ENCODE measurements around the gene B3GNT3.
"Not testable (repeated sequence)": the region's sequence is repeated elsewhere in the genome, so short reads cannot be mapped to it uniquely, and the experiment has no call there.

B3GNT3 gene

GRCh38 chr19:17795495-17795856 lies 538 bp downstream of the B3GNT3 start:
- no peak for DNase-seq (ENCODE audit: low read depth)
- no peak overlapping the region for H3K4me3 ChIP-seq (ENCODE audit: low read depth, low read length)

DNA sequence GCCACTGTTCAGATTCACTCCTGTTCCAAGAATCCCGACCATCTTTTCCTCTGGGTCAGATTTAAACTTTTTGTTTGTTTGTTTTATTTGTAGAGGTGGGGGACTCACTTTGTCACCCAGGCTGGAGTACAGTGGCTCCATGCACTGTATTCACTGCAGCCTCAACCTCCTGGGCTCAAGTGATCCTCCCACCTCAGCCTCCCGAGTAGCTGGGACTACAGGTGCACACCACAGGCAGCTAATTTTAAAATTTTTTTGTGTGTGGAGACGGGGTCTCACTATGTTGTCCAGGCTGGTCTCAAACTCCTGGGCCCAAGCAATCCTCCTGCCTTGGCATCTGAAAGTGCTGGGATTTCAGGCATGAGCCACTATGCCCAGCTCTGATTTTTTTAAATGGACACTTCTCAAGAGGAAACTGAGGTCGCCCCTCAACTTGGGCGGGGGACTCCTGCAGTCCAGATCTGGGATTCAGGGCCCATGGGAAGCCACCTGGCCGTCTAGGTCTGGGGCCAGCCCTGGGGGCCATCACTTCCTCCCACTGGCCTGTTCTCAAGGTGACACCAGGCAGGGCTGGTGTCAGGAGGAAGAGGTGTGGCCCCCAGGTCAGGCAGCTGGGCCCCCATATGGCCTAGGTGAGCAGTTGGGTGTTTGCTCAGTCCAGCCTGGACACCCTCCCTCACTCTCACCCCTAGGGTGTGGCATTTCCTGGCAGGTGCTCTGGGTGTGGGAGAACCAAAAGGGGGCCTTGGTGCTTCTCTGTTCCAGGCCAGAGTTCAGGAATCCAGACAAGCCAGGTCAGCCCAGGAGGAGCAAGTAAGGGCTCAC lies 1.3 kb downstream of the B3GNT3 start:
- DNase-seq (ENCODE audit: low read depth) = no peak
- no peak overlapping the region for H3K4me3 ChIP-seq (ENCODE audit: low read depth, low read length)

DNA sequence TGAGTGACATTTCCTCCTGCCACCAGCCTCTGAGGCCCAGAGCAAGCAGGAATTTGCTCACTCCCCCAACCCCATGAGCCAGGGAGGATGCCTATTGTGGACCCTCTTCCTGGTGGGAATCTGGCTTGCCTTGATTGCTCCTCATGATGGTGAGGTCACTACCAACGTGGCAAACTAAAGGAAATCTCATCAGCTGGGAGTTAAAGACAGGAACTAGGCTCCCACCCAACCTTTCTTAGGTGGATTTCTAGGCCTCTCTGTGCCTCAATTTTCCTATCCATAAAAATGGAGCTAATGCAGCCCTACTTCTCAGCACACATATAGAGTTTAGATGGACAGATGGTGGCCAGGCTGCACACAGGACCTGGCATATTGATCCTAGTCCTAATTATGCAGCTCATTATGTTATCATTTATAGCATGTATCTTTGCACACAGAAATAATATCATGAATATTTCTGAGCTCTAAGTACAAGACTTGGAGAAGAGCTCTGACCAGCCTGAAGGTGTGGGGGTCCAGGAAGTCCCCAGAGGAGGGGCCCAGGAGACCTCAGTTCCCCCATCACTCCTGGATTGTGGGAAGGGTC lies 2.0 kb downstream of the B3GNT3 start:
- DNase-seq (ENCODE audit: low read depth) = no peak
- H3K4me3 ChIP-seq (ENCODE audit: low read depth, low read length) = no peak overlapping the region

DNA sequence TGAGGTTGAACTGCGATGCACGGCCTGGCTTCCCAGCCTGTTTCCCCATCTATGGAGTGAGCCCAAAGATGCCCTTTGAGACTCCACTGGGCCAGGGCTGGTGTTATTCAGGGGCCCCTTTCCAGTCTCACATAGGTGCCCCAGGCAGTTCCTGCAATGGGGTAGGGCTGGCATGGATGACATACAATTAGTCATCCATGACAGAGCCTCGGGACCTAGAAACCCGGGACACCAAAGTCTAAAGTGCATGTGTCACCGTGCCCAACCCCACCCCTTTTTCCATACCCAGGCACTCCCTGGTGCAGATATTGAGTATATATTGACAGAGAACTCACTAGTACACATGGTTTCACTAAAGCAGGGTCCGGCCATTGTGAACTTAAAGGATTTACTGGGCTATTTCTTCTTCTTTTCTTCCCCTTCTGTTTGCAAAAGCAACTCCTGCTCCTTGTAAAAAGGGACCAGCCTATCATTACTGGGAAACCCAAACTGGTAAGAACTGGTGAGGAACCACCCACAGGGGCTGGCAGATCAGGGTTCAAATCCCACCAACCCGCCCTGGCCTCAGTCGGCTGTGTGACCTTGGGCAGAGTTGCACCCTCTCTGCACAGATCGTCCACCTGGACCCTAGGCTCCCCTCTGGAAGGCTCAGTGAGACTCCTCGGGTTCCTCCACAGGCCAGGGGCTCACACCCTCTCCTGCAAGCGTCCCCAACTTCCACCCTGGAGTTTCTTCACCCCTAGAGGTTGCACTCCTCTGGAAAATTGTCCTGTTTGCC lies 2.7 kb downstream of the B3GNT3 start:
- DNase-seq (ENCODE audit: low read depth) = no peak

GRCh38 chr19:17798599-17798998 lies 3.7 kb downstream of the B3GNT3 start:
- DNase-seq (ENCODE audit: low read depth); H3K4me3 ChIP-seq (ENCODE audit: low read depth, low read length): not testable (repeated sequence)

More for the DNA sequence above, 2.7 kb downstream of the B3GNT3 start:
- H3K4me3 ChIP-seq (ENCODE audit: low read depth, low read length) = no peak overlapping the region

- no peak for DNase-seq (ENCODE audit: low read depth)
- H3K4me3 ChIP-seq (ENCODE audit: low read depth, low read length) = no peak overlapping the region
Measured at GRCh38 chr19:17802137-17802858, 7.4 kb downstream of the B3GNT3 start.

DNA sequence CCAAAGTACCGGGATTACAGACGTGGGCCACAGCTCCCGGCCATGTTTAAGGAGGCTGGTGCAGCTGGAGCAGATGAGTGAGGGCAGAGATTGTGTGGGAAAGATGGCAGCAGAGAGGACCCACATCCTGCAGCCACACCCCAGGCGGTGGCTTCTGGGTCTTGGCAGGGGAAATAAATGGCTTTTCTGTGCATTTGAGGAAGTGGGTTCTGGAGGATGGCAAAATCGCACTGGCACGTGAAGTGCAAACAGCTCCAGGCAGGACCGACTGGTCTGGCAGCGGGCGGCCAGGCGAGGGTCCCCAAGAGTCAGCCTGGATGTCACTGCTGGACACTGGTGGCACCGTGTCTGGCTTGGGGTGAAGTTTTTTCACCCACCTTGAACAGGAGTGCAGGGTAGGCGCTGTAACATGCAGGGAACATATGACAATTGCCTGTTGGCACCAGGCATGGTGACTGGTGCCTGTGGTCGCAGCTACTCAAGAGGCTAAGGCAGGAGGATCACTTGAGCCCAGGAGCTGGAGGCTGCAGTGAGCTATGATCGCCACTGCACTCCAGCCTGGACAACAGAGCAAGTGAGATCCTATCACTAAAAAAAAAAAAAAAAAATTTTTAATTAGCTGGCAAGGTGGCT lies 8.4 kb downstream of the B3GNT3 start:
- DNase-seq (ENCODE audit: low read depth) = no peak
- H3K4me3 ChIP-seq (ENCODE audit: low read depth, low read length) = no peak overlapping the region

- H3K4me3 ChIP-seq (ENCODE audit: low read depth, low read length) = no peak overlapping the region
- DNase-seq (ENCODE audit: low read depth) = no peak
Measured at GRCh38 chr19:17805427-17805826, 10.5 kb downstream of the B3GNT3 start.

DNA sequence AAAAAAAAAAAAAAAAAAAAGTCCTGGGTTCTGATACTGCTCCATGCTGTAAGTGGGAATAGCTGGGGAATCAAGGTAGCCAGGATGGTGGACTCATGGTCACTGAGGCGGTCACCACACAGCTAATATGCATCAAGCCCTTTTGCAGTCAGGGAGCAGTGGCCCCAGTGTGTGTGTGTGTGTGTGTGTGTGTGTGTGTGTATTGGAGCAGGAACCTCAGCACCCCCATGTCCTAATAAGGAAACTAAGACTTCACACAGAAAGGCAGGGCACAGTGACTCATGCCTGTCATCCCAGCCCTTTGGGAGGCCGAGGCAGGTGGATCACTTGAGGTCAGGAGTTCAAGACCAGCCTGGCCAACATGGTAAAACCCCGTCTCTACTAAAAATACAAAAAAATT lies 12.0 kb downstream of the B3GNT3 start:
- H3K4me3 ChIP-seq (ENCODE audit: low read depth, low read length) = no peak overlapping the region
- no peak for DNase-seq (ENCODE audit: low read depth)

GRCh38 chr19:17807731-17808316 lies 12.9 kb downstream of the B3GNT3 start:
- no peak overlapping the region for H3K4me3 ChIP-seq (ENCODE audit: low read depth, low read length)
- no peak for DNase-seq (ENCODE audit: low read depth)

DNA sequence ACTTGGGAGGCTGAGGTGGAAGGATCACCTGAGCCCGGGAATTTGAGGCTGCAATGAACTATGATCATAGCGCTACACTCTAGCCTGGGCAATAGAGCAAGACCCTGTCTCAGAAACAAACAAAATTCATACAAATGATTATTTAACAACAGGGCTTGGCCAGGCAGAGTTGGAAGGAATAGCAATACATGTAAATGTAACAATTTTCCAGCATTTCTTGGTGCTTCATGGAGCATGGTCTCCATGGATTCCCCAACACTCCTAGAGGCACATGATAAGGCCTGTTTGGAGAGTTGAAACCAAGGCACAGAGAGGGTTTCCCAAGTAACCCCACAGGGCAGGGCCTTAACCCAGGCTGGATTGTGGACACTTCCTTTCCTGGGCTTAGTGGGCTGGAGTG lies 16.2 kb downstream of the B3GNT3 start:
- no peak overlapping the region for H3K4me3 ChIP-seq (ENCODE audit: low read depth, low read length)
- no peak for DNase-seq (ENCODE audit: low read depth)

DNA sequence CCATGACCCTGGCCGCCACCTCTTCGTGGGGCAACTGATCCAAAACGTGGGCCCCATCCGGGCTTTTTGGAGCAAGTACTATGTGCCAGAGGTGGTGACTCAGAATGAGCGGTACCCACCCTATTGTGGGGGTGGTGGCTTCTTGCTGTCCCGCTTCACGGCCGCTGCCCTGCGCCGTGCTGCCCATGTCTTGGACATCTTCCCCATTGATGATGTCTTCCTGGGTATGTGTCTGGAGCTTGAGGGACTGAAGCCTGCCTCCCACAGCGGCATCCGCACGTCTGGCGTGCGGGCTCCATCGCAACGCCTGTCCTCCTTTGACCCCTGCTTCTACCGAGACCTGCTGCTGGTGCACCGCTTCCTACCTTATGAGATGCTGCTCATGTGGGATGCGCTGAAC lies 16.7 kb downstream of the B3GNT3 start:
- no peak for DNase-seq (ENCODE audit: low read depth)
- H3K4me3 ChIP-seq (ENCODE audit: low read depth, low read length) = no peak overlapping the region

DNA sequence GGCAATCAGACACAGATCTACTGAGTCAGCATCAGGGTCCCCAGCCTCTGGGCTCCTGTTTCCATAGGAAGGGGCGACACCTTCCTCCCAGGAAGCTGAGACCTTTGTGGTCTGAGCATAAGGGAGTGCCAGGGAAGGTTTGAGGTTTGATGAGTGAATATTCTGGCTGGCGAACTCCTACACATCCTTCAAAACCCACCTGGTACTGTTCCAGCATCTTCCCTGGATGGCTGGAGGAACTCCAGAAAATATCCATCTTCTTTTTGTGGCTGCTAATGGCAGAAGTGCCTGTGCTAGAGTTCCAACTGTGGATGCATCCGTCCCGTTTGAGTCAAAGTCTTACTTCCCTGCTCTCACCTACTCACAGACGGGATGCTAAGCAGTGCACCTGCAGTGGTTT lies 17.2 kb downstream of the B3GNT3 start:
- DNase-seq (ENCODE audit: low read depth) = no peak
- H3K4me3 ChIP-seq (ENCODE audit: low read depth, low read length) = no peak overlapping the region

DNA sequence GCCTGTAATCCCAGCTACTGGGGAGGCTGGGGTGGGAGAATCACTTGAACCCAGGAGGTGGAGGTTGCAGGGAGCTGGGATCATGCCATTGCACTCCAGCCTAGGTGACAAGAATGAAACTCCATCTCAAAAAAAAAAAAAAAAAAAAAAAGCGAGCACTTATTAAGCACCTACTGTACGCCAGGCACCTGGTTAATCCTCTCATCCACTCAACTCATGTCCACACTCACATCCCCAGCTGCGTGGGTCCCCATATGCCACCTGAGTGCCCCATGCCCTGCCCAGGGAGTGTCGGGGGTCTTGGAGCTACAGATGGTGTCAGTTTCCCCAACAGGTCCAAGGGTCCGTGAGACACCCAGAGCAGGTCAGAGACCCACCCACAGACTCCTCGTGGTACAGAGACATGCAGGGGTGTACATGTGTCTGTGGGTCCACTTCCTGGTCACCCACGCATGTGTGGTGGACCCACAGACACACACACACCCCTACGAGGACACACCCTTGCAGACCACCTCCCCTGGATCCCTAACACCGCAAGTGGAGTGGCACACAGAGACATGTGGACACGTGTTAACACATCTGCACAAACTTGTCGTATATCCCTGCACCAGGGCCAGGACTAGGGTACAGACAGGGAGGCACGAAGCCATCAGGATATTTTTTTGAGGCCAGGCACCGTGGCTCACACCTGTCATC lies 22.9 kb downstream of the B3GNT3 start:
- no peak overlapping the region for H3K4me3 ChIP-seq (ENCODE audit: low read depth, low read length)
- DNase-seq (ENCODE audit: low read depth) = no peak

DNA sequence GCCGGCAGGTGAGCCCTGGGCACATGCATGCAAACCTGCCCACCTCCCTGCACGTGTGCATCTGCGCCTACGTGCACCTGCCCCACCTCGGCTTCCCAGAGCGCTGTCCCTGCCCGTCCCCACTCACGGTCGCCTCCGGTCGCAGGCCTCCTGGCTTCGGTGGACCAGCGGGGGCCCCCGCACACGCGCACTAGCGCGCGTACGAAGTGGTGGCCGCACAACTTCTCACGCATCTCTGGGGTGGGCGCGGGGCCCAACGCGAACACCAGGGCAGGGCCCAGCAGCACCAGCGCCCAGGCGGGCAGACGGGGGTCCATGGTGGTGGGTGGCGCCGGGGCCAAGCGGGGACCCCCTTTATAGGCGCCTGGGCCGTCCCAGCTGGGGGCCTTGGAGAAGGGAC lies 26.3 kb downstream of the B3GNT3 start, which contains the start of gene INSL3:
INSL3 (minus strand) TSS at position 330 of the 400 bp plus-strand sequence; CDS start at position 317, 13 bp downstream.
- no peak within 1 kb of the TSS for H3K4me3 ChIP-seq (ENCODE audit: low read depth, low read length)

GRCh38 chr19:17824339-17824738 lies 29.4 kb downstream of the B3GNT3 start:
- DNase-seq (ENCODE audit: low read depth) = no peak
- H3K4me3 ChIP-seq (ENCODE audit: low read depth, low read length) = no peak overlapping the region

More for the DNA sequence above, 26.3 kb downstream of the B3GNT3 start, which contains the start of gene INSL3:
- no peak for DNase-seq (ENCODE audit: low read depth)

DNA sequence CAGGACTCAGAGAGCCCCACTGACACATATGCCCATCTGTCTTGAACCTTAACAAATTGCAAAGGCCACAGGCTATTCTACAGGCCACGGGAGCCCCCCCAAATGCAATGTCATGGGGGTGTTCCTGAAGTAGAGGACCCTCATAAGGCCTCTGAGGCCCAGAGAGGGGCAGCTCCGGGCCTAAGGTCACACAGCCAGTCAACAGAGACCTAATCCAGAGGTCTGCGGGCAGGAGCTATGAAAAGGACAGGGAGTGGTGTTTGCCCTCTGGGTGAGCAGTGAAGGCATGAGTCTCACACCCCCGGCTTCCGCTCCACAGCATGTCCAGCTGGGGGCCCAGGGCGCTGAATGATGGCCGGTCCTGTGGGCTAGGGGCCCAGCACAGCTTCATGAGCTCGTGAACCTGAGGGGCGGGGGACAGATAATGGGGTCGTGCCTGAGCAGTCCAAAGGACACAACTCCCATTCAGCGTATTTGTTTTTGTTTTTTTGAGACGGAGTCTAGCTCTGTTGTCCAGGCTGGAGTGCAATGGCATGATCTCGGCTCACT lies 31.6 kb downstream of the B3GNT3 start:
- no peak for DNase-seq (ENCODE audit: low read depth)
- no peak overlapping the region for H3K4me3 ChIP-seq (ENCODE audit: low read depth, low read length)

All from skeletal muscle cell (primary cell).